ENCODE results near the gene ATP7A. TPM values are rescaled to one million over a fixed set of nuclear protein-coding genes. Genes with fewer than 3 reads are reported as not detected.
"Not testable (repeated sequence)": the region's sequence is repeated elsewhere in the genome, so short reads cannot be mapped to it uniquely, and the experiment has no call there.

The ATP7A gene
- total RNA-seq, 8 experiments from 2014 or later: 6.0 to 13.3 (median 8.1) TPM

- in situ Hi-C loops (cut with MboI; ENCODE audit: low pct_unique_long_range_greater_than_20kb in 2 of 9, low sequenced_read_pairs in 9 of 9, unreplicated experiment in 9 of 9): loop anchor here in 3 of 9 experiments (25.0 kb wide), 2 partner anchors 93 to 193 kb away; partner anchors contain the start of gene PGK1 (in 1 of the 3)
- not testable (repeated sequence) for ATAC-seq (replicated peaks in 6 of 8)
Measured at GRCh38 chrX:77919370-77919769, 8.9 kb downstream of the ATP7A start.

GRCh38 chrX:77922787-77923186 is 12.3 kb downstream of the ATP7A start:
- no peaks in the 10 kb centered on the region for H3K4me1 ChIP-seq (replicated peaks in 1 of 2)
- ATAC-seq (replicated peaks in 6 of 8): no peak
- in situ Hi-C loops (cut with MboI; ENCODE audit: low pct_unique_long_range_greater_than_20kb in 2 of 9, low sequenced_read_pairs in 9 of 9, unreplicated experiment in 9 of 9): loop anchor here in 3 of 9 experiments (25.0 kb wide), 2 partner anchors 90 to 190 kb away; partner anchors contain the start of gene PGK1 (in 1 of the 3)
- no peak overlapping the region for H3K27ac ChIP-seq
- H3K4me3 ChIP-seq: no peak overlapping the region

More at GRCh38 chrX:77919370-77919769, 8.9 kb downstream of the ATP7A start:
- H3K4me1 ChIP-seq (replicated peaks in 1 of 2); H3K27ac ChIP-seq; H3K4me3 ChIP-seq: not testable (repeated sequence)
- 20 to 63% (median 44%) methylated on average over 1 to 4 of the region's 6 CpGs; no CpG with 5 or more reads in 7 of the 10 experiments for WGBS, 10 experiments

GRCh38 chrX:77924320-77924859 is 13.9 kb downstream of the ATP7A start:
- Histone ChIP-seq H3K4me1 (replicated peaks in 1 of 2) (no peaks in the 10 kb centered on the region), H3K27ac (no peak overlapping the region), H3K4me3 (no peak overlapping the region)
- WGBS, 10 experiments: 33 to 100% (median 69%) methylated on average over 1 to 8 of the region's 8 CpGs; no CpG with 5 or more reads in 6 of the 10 experiments
- in situ Hi-C loops (cut with MboI; ENCODE audit: low pct_unique_long_range_greater_than_20kb in 2 of 9, low sequenced_read_pairs in 9 of 9, unreplicated experiment in 9 of 9): loop anchor here in 3 of 9 experiments (25.0 kb wide), 2 partner anchors 88 to 188 kb away; partner anchors contain the start of gene PGK1 (in 1 of the 3)
- ATAC-seq (replicated peaks in 6 of 8): no peak

- ATAC-seq (replicated peaks in 6 of 8): no peak
- Histone ChIP-seq H3K27ac (no peak overlapping the region), H3K4me1 (replicated peaks in 1 of 2) (no peaks in the 10 kb centered on the region), H3K4me3 (no peak overlapping the region)
- 21 to 83% (median 62%) methylated on average over 1 to 3 of the region's 3 CpGs; no CpG with 5 or more reads in 4 of the 10 experiments for WGBS, 10 experiments
- in situ Hi-C loops (cut with MboI; ENCODE audit: low pct_unique_long_range_greater_than_20kb in 2 of 9, low sequenced_read_pairs in 9 of 9, unreplicated experiment in 9 of 9): no loop called here
Measured at GRCh38 chrX:77925764-77926163, 15.3 kb downstream of the ATP7A start.

GRCh38 chrX:77930581-77930980 is 20.1 kb downstream of the ATP7A start:
- no peak overlapping the region for H3K27ac ChIP-seq
- H3K4me3 ChIP-seq: no peak overlapping the region
- WGBS, 10 experiments: 14 to 100% (median 71%) methylated on average over 1 of the region's 1 CpG; no CpG with 5 or more reads in 6 of the 10 experiments
- in situ Hi-C loops (cut with MboI; ENCODE audit: low pct_unique_long_range_greater_than_20kb in 2 of 9, low sequenced_read_pairs in 9 of 9, unreplicated experiment in 9 of 9): no loop called here
- H3K4me1 ChIP-seq (replicated peaks in 1 of 2): no peaks in the 10 kb centered on the region
- no peak for ATAC-seq (replicated peaks in 6 of 8)

GRCh38 chrX:77935886-77936285 is 25.4 kb downstream of the ATP7A start:
- in situ Hi-C loops (cut with MboI; ENCODE audit: low pct_unique_long_range_greater_than_20kb in 2 of 9, low sequenced_read_pairs in 9 of 9, unreplicated experiment in 9 of 9): no loop called here
- Histone ChIP-seq H3K4me3 (no peak overlapping the region), H3K4me1 (replicated peaks in 1 of 2) (no peaks in the 10 kb centered on the region), H3K27ac (no peak overlapping the region)
- 14 to 50% methylated on average over 1 of the region's 1 CpG; no CpG with 5 or more reads in 8 of the 10 experiments for WGBS, 10 experiments
- ATAC-seq (replicated peaks in 6 of 8): no peak

GRCh38 chrX:77936299-77936698 is 25.8 kb downstream of the ATP7A start:
- Histone ChIP-seq H3K4me1 (replicated peaks in 1 of 2) (no peaks in the 10 kb centered on the region), H3K4me3 (no peak overlapping the region), H3K27ac (no peak overlapping the region)
- ATAC-seq (replicated peaks in 6 of 8): no peak
- in situ Hi-C loops (cut with MboI; ENCODE audit: low pct_unique_long_range_greater_than_20kb in 2 of 9, low sequenced_read_pairs in 9 of 9, unreplicated experiment in 9 of 9): no loop called here

- ATAC-seq (replicated peaks in 6 of 8): no peak
- 22 to 100% (median 83%) methylated on average over 1 to 3 of the region's 3 CpGs; no CpG with 5 or more reads in 1 of the 10 experiments for WGBS, 10 experiments
- in situ Hi-C loops (cut with MboI; ENCODE audit: low pct_unique_long_range_greater_than_20kb in 2 of 9, low sequenced_read_pairs in 9 of 9, unreplicated experiment in 9 of 9): no loop called here
- Histone ChIP-seq H3K27ac (no peak overlapping the region), H3K4me1 (replicated peaks in 1 of 2) (no peaks in the 10 kb centered on the region), H3K4me3 (no peak overlapping the region)
Measured at GRCh38 chrX:77937291-77937690, 26.8 kb downstream of the ATP7A start.

GRCh38 chrX:77938083-77938680 is 27.7 kb downstream of the ATP7A start:
- Histone ChIP-seq H3K27ac (no peak overlapping the region), H3K4me1 (replicated peaks in 1 of 2) (no peaks in the 10 kb centered on the region), H3K4me3 (no peak overlapping the region)
- no peak for ATAC-seq (replicated peaks in 6 of 8)
- 62 to 100% (median 83%) methylated on average over 1 to 4 of the region's 4 CpGs; no CpG with 5 or more reads in 5 of the 10 experiments for WGBS, 10 experiments
- in situ Hi-C loops (cut with MboI; ENCODE audit: low pct_unique_long_range_greater_than_20kb in 2 of 9, low sequenced_read_pairs in 9 of 9, unreplicated experiment in 9 of 9): no loop called here

- WGBS, 10 experiments: 60 to 100% (median 100%) methylated on average over 1 to 2 of the region's 6 CpGs; no CpG with 5 or more reads in 7 of the 10 experiments
- H3K4me1 ChIP-seq (replicated peaks in 1 of 2); H3K4me3 ChIP-seq; in situ Hi-C loops (cut with MboI; ENCODE audit: low pct_unique_long_range_greater_than_20kb in 2 of 9, low sequenced_read_pairs in 9 of 9, unreplicated experiment in 9 of 9); H3K27ac ChIP-seq; ATAC-seq (replicated peaks in 6 of 8): not testable (repeated sequence)
Measured at GRCh38 chrX:77945031-77945430, 34.5 kb downstream of the ATP7A start.

GRCh38 chrX:77945910-77946545 is 35.5 kb downstream of the ATP7A start:
- no peak overlapping the region for H3K4me3 ChIP-seq
- H3K4me1 ChIP-seq (replicated peaks in 1 of 2): no peaks in the 10 kb centered on the region
- WGBS, 10 experiments: 48 to 100% (median 90%) methylated on average over 1 to 5 of the region's 7 CpGs; no CpG with 5 or more reads in 4 of the 10 experiments
- in situ Hi-C loops (cut with MboI; ENCODE audit: low pct_unique_long_range_greater_than_20kb in 2 of 9, low sequenced_read_pairs in 9 of 9, unreplicated experiment in 9 of 9): no loop called here
- no peak overlapping the region for H3K27ac ChIP-seq
- no peak for ATAC-seq (replicated peaks in 6 of 8)

GRCh38 chrX:77946571-77946970 is 36.1 kb downstream of the ATP7A start:
- Histone ChIP-seq H3K27ac (no peak overlapping the region), H3K4me3 (no peak overlapping the region), H3K4me1 (replicated peaks in 1 of 2) (no peaks in the 10 kb centered on the region)
- in situ Hi-C loops (cut with MboI; ENCODE audit: low pct_unique_long_range_greater_than_20kb in 2 of 9, low sequenced_read_pairs in 9 of 9, unreplicated experiment in 9 of 9): no loop called here
- WGBS, 10 experiments: 35 to 100% (median 100%) methylated on average over 1 to 2 of the region's 2 CpGs; no CpG with 5 or more reads in 1 of the 10 experiments
- no peak for ATAC-seq (replicated peaks in 6 of 8)

- 69 to 100% methylated on average over 2 of the region's 2 CpGs; no CpG with 5 or more reads in 8 of the 10 experiments for WGBS, 10 experiments
- ATAC-seq (replicated peaks in 6 of 8): no peak
- Histone ChIP-seq H3K4me1 (replicated peaks in 1 of 2) (no peaks in the 10 kb centered on the region), H3K4me3 (no peak overlapping the region), H3K27ac (no peak overlapping the region)
- in situ Hi-C loops (cut with MboI; ENCODE audit: low pct_unique_long_range_greater_than_20kb in 2 of 9, low sequenced_read_pairs in 9 of 9, unreplicated experiment in 9 of 9): no loop called here
Measured at GRCh38 chrX:77949840-77950239, 39.3 kb downstream of the ATP7A start.

Measured in motor neuron (in vitro differentiated cells).